Neural progenitor cell (in vitro differentiated cells): ENCODE results near the gene SCG5.

Source experiments
- CTCF ChIP-seq: fragments of 200-600 bp; sonication (generic); IDR thresholded peaks from 2 replicates; pipeline ENCODE4 v1.5.1; 2017; ENCODE audit warnings: antibody characterized with exemption, mild to moderate bottlenecking
- EZH2phosphoT487 ChIP-seq: fragments of 200-600 bp; sonication (generic); IDR thresholded peaks from 2 replicates; pipeline ENCODE4 v1.6.1; 2017; ENCODE audit warnings: antibody characterized with exemption

DNA sequence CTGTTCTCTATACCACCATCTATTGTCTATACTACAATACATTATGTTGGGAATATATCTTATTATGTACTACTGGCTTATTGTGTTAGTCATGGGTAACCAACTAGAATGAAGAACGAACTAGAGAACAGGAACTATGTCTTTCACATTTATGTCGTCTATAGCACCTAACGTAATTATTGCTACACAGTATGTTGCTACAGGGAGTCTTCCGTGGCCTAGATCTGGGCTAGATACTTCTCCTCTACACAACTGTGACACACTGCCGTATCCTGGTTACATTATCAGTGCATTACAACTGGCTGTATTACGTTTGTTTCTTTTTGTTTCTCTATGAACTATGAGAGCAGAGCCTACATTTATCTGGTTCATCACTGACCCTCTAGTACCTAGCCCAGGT, 34.0 kb downstream of the SCG5 start:
- TF ChIP-seq CTCF = no peak
- no peak for TF ChIP-seq EZH2phosphoT487
